PC-3 (cell line): ENCODE measurements around the gene COX4I1. TPM values are rescaled to one million over a fixed set of nuclear protein-coding genes. Genes with fewer than 3 reads are reported as not detected.

Source experiments
- ATAC-seq: fragments of 200-7000 bp; cut with Tn5 transposase; 2 replicates; pipeline ENCODE4 v1.9.1; 2020; ENCODE audit warnings: mild to moderate bottlenecking, moderate library complexity
- BruUV-seq: library from RNA; stranded (reverse); fragments of 400-500 nt; replicated peaks from 2 replicates; lab custom pipeline; 2021; lab: Mats Ljungman, UMichigan
- CTCF ChIA-PET: fragments of 300-600 bp; sonication (Branson Sonifier 250); formaldehyde crosslinking; loops from one replicate; lab custom pipeline; 2022; ENCODE audit warnings: antibody characterized with exemption; lab: Charles Lee
- POLR2A ChIA-PET: fragments of 300-600 bp; sonication (Branson Sonifier 250); formaldehyde crosslinking; loops from one replicate; lab custom pipeline; 2022; ENCODE audit warnings: antibody characterized with exemption; ENCODE audit not compliant: unreplicated experiment; lab: Charles Lee
- DNase-seq: peaks from one replicate; pipeline ENCODE4 v3.0.0-alpha.2; 2015
- H2AFZ ChIP-seq: fragments of 300-600 bp; sonication (generic); 2 replicates; pipeline ENCODE4 v1.6.0; 2016; ENCODE audit warnings: antibody characterized with exemption, low read length
- H3F3A ChIP-seq: fragments of 300-600 bp; sonication (generic); one replicate; pipeline ENCODE4 v1.6.0; 2017; ENCODE audit warnings: antibody characterized with exemption, low read length, control low read depth, mild to moderate bottlenecking; ENCODE audit not compliant: unreplicated experiment
- H3K27ac ChIP-seq: fragments of 300-600 bp; sonication (generic); 2 replicates; pipeline ENCODE4 v1.5.1; 2016; ENCODE audit warnings: mild to moderate bottlenecking, low read length
- H3K27me3 ChIP-seq: fragments of 300-600 bp; sonication (generic); 2 replicates; pipeline ENCODE4 v1.6.1; 2016; ENCODE audit warnings: low read length, mixed read lengths
- H3K36me3 ChIP-seq: fragments of 300-600 bp; sonication (generic); 2 replicates; pipeline ENCODE4 v1.6.1; 2016; ENCODE audit warnings: low read depth, mixed run types, low read length, mixed read lengths
- H3K4me1 ChIP-seq: fragments of 300-600 bp; sonication (generic); 2 replicates; pipeline ENCODE4 v1.5.1; 2016; ENCODE audit warnings: low read length; ENCODE audit not compliant: insufficient read depth
- H3K4me2 ChIP-seq: fragments of 300-600 bp; sonication (generic); 2 replicates; pipeline ENCODE4 v1.6.0; 2016; ENCODE audit warnings: low read length
- H3K4me3 ChIP-seq: fragments of 300-600 bp; sonication (generic); 2 replicates; pipeline ENCODE4 v1.5.1; 2016; ENCODE audit warnings: mild to moderate bottlenecking, low read length, mixed read lengths
- H3K79me2 ChIP-seq: fragments of 300-600 bp; sonication (generic); 2 replicates; pipeline ENCODE4 v1.6.1; 2017; ENCODE audit warnings: low read length, mixed read lengths
- H3K9ac ChIP-seq: fragments of 300-600 bp; sonication (generic); 2 replicates; pipeline ENCODE4 v1.6.0; 2016; ENCODE audit warnings: mild to moderate bottlenecking, low read length
- H3K9me2 ChIP-seq: fragments of 300-600 bp; sonication (generic); replicated peaks from 2 replicates; pipeline ENCODE4 v1.6.1; 2016; ENCODE audit warnings: mixed run types, low read length, mixed read lengths
- H3K9me3 ChIP-seq: fragments of 300-600 bp; sonication (generic); 2 replicates; pipeline ENCODE4 v1.6.1; 2016; ENCODE audit warnings: low read length, mixed read lengths
- H4K20me1 ChIP-seq: fragments of 300-600 bp; sonication (generic); 2 replicates; pipeline ENCODE4 v1.6.1; 2016; ENCODE audit warnings: low read length, mixed read lengths
- CTCF ChIP-seq: fragments of 300-600 bp; sonication (generic); conservative IDR thresholded peaks from 2 replicates; pipeline ENCODE4 v1.5.1; 2017; ENCODE audit warnings: antibody characterized with exemption, low read depth, mild to moderate bottlenecking, low read length
- EZH2 ChIP-seq: fragments of 300-600 bp; sonication (generic); IDR thresholded peaks from one replicate; pipeline ENCODE4 v1.6.1; 2017; ENCODE audit warnings: antibody characterized with exemption, mild to moderate bottlenecking, low read length; ENCODE audit not compliant: unreplicated experiment
- EZH2phosphoT487 ChIP-seq: fragments of 300-600 bp; sonication (generic); IDR thresholded peaks from 2 replicates; pipeline ENCODE4 v1.6.1; 2018; ENCODE audit warnings: mild to moderate bottlenecking, antibody characterized with exemption, low read length, borderline replicate concordance
- intact Hi-C: fragments of 100-400 bp; cut with micrococcal nuclease; formaldehyde crosslinking; loops from 2 replicates; pipeline ENCODE4 v1.9.0; 2023
- total RNA-seq: library from RNA; depleted of rRNA; stranded (reverse); fragments of >200 nt; gene quantifications from 2 replicates; pipeline ENCODE4 v1.2.3, GENCODE V29; 2014

Gene COX4I1
- total RNA-seq, 1 experiment from 2014 or later = 598 TPM

DNA sequence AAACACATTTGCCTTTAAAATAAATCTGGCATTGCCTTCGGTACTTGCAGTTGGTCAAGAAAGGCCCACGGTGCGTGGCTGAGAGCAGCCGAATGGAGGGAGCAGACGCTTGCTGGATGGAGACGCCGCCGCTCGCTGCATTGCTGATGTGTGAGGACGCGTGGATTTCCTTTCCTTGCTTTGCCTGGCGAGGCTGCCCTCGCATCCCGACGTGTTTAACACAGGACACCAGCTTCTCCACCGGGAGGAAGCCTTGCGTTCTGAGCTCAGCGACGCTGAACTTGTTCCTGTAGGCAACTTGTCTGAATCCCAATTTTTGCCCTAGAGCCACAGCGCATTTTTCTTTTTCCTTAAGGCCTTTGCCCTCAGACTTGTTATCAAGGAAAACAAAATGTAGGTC, 45.8 kb downstream of the COX4I1 start:
- Histone ChIP-seq H3K36me3 (no peaks in the 10 kb centered on the region), H3F3A (no peaks in the 10 kb centered on the region), H3K27ac (no peak overlapping the region), H3K79me2 (no peaks in the 10 kb centered on the region), H3K4me1 (no peaks in the 10 kb centered on the region), H3K27me3 (peaks cover 78% of the 10 kb centered on the region), H3K4me3 (no peak overlapping the region), H4K20me1 (no peaks in the 10 kb centered on the region), H3K9ac (no peak overlapping the region), H2AFZ (no peak overlapping the region), H3K9me2 (no peaks in the 10 kb centered on the region), H3K9me3 (no peaks in the 10 kb centered on the region), H3K4me2 (no peak overlapping the region)
- ATAC-seq (no peak), DNase-seq (no peak)
- CTCF ChIA-PET = no interaction called here
- no TSS peak for BruUV-seq
- no peak for TF ChIP-seq EZH2phosphoT487
- TF ChIP-seq CTCF = no peak
- no peak for TF ChIP-seq EZH2
- POLR2A ChIA-PET = no interaction called here
- intact Hi-C loops = no loop called here

GRCh38 chr16:85846461-85846860, 47.0 kb downstream of the COX4I1 start:
- no peaks in the 10 kb centered on the region for H3K4me1 ChIP-seq
- H3K4me3 ChIP-seq = no peak overlapping the region
- ATAC-seq (no peak), DNase-seq (no peak)
- ChIA-PET CTCF (no interaction called here), POLR2A (no interaction called here)
- no TSS peak for BruUV-seq
- peaks cover 76% of the 10 kb centered on the region for H3K27me3 ChIP-seq
- H3K36me3 ChIP-seq = no peaks in the 10 kb centered on the region
- H4K20me1 ChIP-seq = no peaks in the 10 kb centered on the region
- no peak overlapping the region for H3K4me2 ChIP-seq
- H3K9me3 ChIP-seq = no peaks in the 10 kb centered on the region
- TF ChIP-seq CTCF (no peak), EZH2phosphoT487 (no peak), EZH2 (no peak)
- H3F3A ChIP-seq = no peaks in the 10 kb centered on the region
- H2AFZ ChIP-seq = no peak overlapping the region
- no peaks in the 10 kb centered on the region for H3K9me2 ChIP-seq
- intact Hi-C loops = no loop called here
- no peak overlapping the region for H3K9ac ChIP-seq
- no peak overlapping the region for H3K27ac ChIP-seq
- no peaks in the 10 kb centered on the region for H3K79me2 ChIP-seq

DNA sequence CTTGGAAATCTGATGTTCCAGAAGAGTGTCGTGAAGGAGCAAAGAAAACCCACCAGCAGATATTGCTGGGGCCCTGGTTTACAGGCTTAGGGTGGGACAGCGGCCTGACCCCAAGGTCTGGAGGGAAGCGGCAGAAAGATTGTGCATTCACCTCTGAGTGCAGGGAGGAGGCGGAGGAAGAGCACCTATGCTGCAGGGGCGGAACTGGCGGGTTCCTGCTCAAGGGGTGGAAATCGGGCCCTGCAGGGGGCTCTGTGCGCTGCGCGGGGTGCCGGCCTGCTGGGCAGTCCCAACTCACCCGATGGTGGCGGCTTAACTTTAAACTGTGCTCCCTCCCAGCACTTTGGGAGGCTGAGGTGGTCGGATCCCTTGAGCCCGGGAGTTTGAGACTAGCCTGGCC, 47.5 kb downstream of the COX4I1 start:
- no peak overlapping the region for H3K9ac ChIP-seq
- no peaks in the 10 kb centered on the region for H3K9me2 ChIP-seq
- no TSS peak for BruUV-seq
- H3K36me3 ChIP-seq = no peaks in the 10 kb centered on the region
- no peak overlapping the region for H3K27ac ChIP-seq
- POLR2A ChIA-PET = no interaction called here
- no peak overlapping the region for H2AFZ ChIP-seq
- no peak overlapping the region for H3K4me2 ChIP-seq
- no peaks in the 10 kb centered on the region for H4K20me1 ChIP-seq
- no peak overlapping the region for H3K4me3 ChIP-seq
- no peaks in the 10 kb centered on the region for H3F3A ChIP-seq
- no peaks in the 10 kb centered on the region for H3K9me3 ChIP-seq
- H3K79me2 ChIP-seq = no peaks in the 10 kb centered on the region
- ATAC-seq (no peak), DNase-seq (no peak)
- CTCF ChIA-PET = no interaction called here
- peaks cover 77% of the 10 kb centered on the region for H3K27me3 ChIP-seq
- intact Hi-C loops = no loop called here
- H3K4me1 ChIP-seq = no peaks in the 10 kb centered on the region
- no peak for TF ChIP-seq CTCF
- TF ChIP-seq EZH2 = no peak
- no peak for TF ChIP-seq EZH2phosphoT487
